ENCODE data around the gene CMBL. TPM values are rescaled to one million over a fixed set of nuclear protein-coding genes. Genes with fewer than 3 reads are reported as not detected.
"Not testable (repeated sequence)": the region's sequence is repeated elsewhere in the genome, so short reads cannot be mapped to it uniquely, and the experiment has no call there.

The CMBL gene
- total RNA-seq, 3 donors from 2014 or later = 8.2 to 9.4 (median 9.2) TPM

GRCh38 chr5:10311595-10312425 is 4.1 kb upstream of the CMBL start:
- no peaks in the 10 kb centered on the region for H3K4me1 ChIP-seq
- H3K27me3 ChIP-seq = no peaks in the 10 kb centered on the region
- H3K4me3 ChIP-seq = no peak overlapping the region
- H3K27ac ChIP-seq = no peak overlapping the region
- DNase-seq (ENCODE audit: low spot score in 2 of 2) = no peak
- H3K9me3 ChIP-seq = no peaks in the 10 kb centered on the region
- intact Hi-C loops (cut with DNase I; ENCODE audit: low total_unique reads) = loop anchor here (10.0 kb wide), 1 partner anchor 953 kb away; no protein-coding TSS in a partner anchor
- TF ChIP-seq POLR2AphosphoS5 (IDR thresholded peaks at IDR 0.05) (no peak), CTCF (IDR thresholded peaks at IDR 0.05) (no peak), POLR2A (IDR thresholded peaks at IDR 0.05) (no peak)
- no peaks in the 10 kb centered on the region for H3K36me3 ChIP-seq

GRCh38 chr5:10310835-10311570 is 3.3 kb upstream of the CMBL start:
- not testable (repeated sequence) for H3K27ac ChIP-seq; H3K9me3 ChIP-seq; H3K27me3 ChIP-seq; H3K4me3 ChIP-seq; H3K36me3 ChIP-seq; H3K4me1 ChIP-seq; DNase-seq (ENCODE audit: low spot score in 2 of 2)
- intact Hi-C loops (cut with DNase I; ENCODE audit: low total_unique reads) = loop anchor here (10.0 kb wide), 1 partner anchor 954 kb away; no protein-coding TSS in a partner anchor

- no peak overlapping the region for H3K27ac ChIP-seq
- DNase-seq (ENCODE audit: low spot score in 2 of 2) = peak in 1 of 2 donors; percentile 63
- TF ChIP-seq CTCF (IDR thresholded peaks at IDR 0.05) = no peak
- TF ChIP-seq POLR2A (IDR thresholded peaks at IDR 0.05) = no peak
- TF ChIP-seq POLR2AphosphoS5 (IDR thresholded peaks at IDR 0.05) = no peak
- H3K9me3 ChIP-seq = no peaks in the 10 kb centered on the region
- intact Hi-C loops (cut with DNase I; ENCODE audit: low total_unique reads) = loop anchor here (10.0 kb wide), 1 partner anchor 955 kb away; no protein-coding TSS in a partner anchor
- H3K36me3 ChIP-seq = no peaks in the 10 kb centered on the region
- no peaks in the 10 kb centered on the region for H3K27me3 ChIP-seq
- no peak overlapping the region for H3K4me3 ChIP-seq
- no peaks in the 10 kb centered on the region for H3K4me1 ChIP-seq
Observed at GRCh38 chr5:10310066-10310779, 2.5 kb upstream of the CMBL start.

- no peak for TF ChIP-seq POLR2AphosphoS5 (IDR thresholded peaks at IDR 0.05)
- TF ChIP-seq CTCF (IDR thresholded peaks at IDR 0.05) = no peak
- no peak for TF ChIP-seq POLR2A (IDR thresholded peaks at IDR 0.05)
- H3K27me3 ChIP-seq = no peaks in the 10 kb centered on the region
- H3K27ac ChIP-seq = no peak overlapping the region
- H3K4me1 ChIP-seq = no peaks in the 10 kb centered on the region
- H3K4me3 ChIP-seq = no peak overlapping the region
- intact Hi-C loops (cut with DNase I; ENCODE audit: low total_unique reads) = no loop called here
- H3K36me3 ChIP-seq = no peaks in the 10 kb centered on the region
- H3K9me3 ChIP-seq = no peaks in the 10 kb centered on the region
- DNase-seq (ENCODE audit: low spot score in 2 of 2) = no peak
Observed at GRCh38 chr5:10308844-10309243, 1.1 kb upstream of the CMBL start.

- DNase-seq (ENCODE audit: low spot score in 2 of 2) = no peak
- H3K4me3 ChIP-seq = peak overlapping the region; percentile 59 to 87 (median 60)
- peak overlapping the region in 1 of 2 donors; percentile 89 for H3K27ac ChIP-seq
- intact Hi-C loops (cut with DNase I; ENCODE audit: low total_unique reads) = no loop called here
- TF ChIP-seq POLR2A (IDR thresholded peaks at IDR 0.05) (no peak), CTCF (IDR thresholded peaks at IDR 0.05) (no peak), POLR2AphosphoS5 (IDR thresholded peaks at IDR 0.05) (no peak)
- no peaks in the 10 kb centered on the region for H3K9me3 ChIP-seq
- no peaks in the 10 kb centered on the region for H3K27me3 ChIP-seq
- no peaks in the 10 kb centered on the region for H3K4me1 ChIP-seq
- H3K36me3 ChIP-seq = no peaks in the 10 kb centered on the region
Observed at GRCh38 chr5:10306806-10307205, 896 bp downstream of the CMBL start.
